Esophagus squamous epithelium (tissue), 5 donors: ENCODE measurements around the gene FOXB1. TPM values are rescaled to one million over a fixed set of nuclear protein-coding genes. Genes with fewer than 3 reads are reported as not detected.

Source experiments
- DNase-seq: peaks from one replicate; lab custom pipeline; 2025; lab: John Stamatoyannopoulos, UW
- H3K27ac ChIP-seq, 4 donors: fragments of 200-600 bp; sonication (generic); one replicate each; pipeline ENCODE4 v1.5.1; 2016 to 2019; ENCODE audit warnings: mild to moderate bottlenecking in 1 of 4
- H3K27me3 ChIP-seq, 4 donors: fragments of 200-600 bp; sonication (generic); 1 replicate in 3 of 4; 2 replicates in 1 of 4; pipeline versions ENCODE4 v1.5.1 to v1.6.0; 2017 to 2021; ENCODE audit warnings: antibody characterized with exemption in 1 of 4
- H3K36me3 ChIP-seq, 3 donors: fragments of 200-600 bp; sonication (generic); one replicate each; pipeline ENCODE4 v1.5.1; 2016 to 2019
- H3K4me1 ChIP-seq, 3 donors: fragments of 200-600 bp; sonication (generic); one replicate each; pipeline ENCODE4 v1.5.1; 2017 to 2019
- H3K4me3 ChIP-seq, 4 donors: fragments of 200-600 bp; sonication (generic); 1 replicate in 3 of 4; 2 replicates in 1 of 4; pipeline ENCODE4 v1.5.1; 2016 to 2019; ENCODE audit warnings: mild to moderate bottlenecking in 2 of 4, moderate library complexity in 1 of 4
- H3K9me3 ChIP-seq, 3 donors: fragments of 200-600 bp; sonication (generic); one replicate each; pipeline ENCODE4 v1.5.1; 2016 to 2019
- POLR2A ChIP-seq, 4 donors: fragments of 450-650 bp; IDR thresholded peaks; one replicate each; pipeline ENCODE4 v1.6.1; 2017; ENCODE audit warnings: antibody characterized with exemption in 4 of 4, mild to moderate bottlenecking in 4 of 4, moderate library complexity in 3 of 4
- WGBS, 2 donors: methylation state at CpG; one replicate each; pipeline ENCODE4 v1.1.5; 2018; 5-methylcytosine and 5-hydroxymethylcytosine counted together
- intact Hi-C: fragments of 100-400 bp; cut with DNase I; formaldehyde crosslinking; loops from one replicate; pipeline ENCODE4 v1.15.0; 2022
- total RNA-seq, 4 donors: library from RNA; depleted of rRNA; stranded (reverse); fragments of >200 nt; gene quantifications; one replicate each; pipeline ENCODE4 v1.1.0, GENCODE V29; 2016
- TF ChIP-seq, protein P1 (sequence below), 6 experiments: fragments of 450-650 bp in 4 of 6; fragments of 200-600 bp in 2 of 6; sonication (generic) in 2 of 6; IDR thresholded peaks; one replicate each; pipeline ENCODE4 v1.5.1; 2016 to 2019; ENCODE audit warnings: antibody characterized with exemption in 6 of 6, mild to moderate bottlenecking in 4 of 6, moderate library complexity in 4 of 6
- donor health status: DM: yes; HTN: yes; CAD: no.

Gene FOXB1
- not detected for total RNA-seq

DNA sequence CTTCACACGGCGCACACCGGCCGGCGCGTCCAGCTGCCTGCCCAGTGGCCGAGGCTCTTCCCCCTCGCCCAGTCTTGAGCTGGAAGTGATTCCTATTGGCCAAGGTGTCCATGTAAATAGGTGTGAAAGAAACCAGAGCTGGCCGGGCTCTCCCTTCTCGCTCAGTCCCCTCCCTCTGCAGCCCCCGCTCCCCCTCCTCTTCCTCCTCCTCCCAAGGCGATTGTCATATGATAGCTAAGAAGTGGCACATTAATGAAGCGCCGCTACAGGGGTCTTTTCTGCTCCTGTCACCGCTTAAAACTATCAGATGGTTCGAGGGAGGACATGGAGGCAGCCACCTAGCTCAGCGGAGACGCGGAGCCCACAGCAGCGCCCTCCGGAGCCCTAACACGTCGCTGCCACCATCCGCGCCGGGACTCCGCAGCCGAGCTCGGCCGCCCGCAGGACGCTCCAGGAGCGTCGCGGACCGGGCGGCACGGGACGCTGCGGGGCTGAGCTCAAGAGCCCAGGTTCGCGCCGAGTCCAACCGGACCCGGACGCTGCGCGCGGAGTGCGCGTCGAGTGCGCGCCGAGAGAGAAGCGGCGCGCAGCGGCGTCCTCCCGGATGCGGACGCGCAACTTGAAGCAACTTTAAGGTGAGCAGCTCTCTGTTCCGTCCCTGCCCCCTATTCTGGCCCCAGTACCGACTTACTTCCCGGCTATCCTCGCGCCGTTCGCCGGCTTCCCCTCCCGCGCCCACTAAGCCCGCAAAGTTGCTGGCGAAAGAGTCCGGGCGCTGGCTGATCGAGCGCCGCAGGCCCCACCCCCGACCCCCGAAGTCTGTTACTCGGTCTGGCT is at the start of gene FOXB1:
TSS of gene FOXB1 (plus strand) at position 303 of the 837 bp plus-strand sequence. CDS start 653 bp downstream, outside the sequence.
- DNase-seq: no peak
- Histone ChIP-seq H3K27me3 (peaks cover 27 to 100% (median 73%) of the 10 kb centered on the region in 4 donors), H3K4me3 (peak within 1 kb of the TSS in 3 of 4 donors; percentile 3 to 71 (median 54)), H3K9me3 (no peaks in the 10 kb centered on the region), H3K27ac (no peak within 1 kb of the TSS), H3K4me1 (peaks cover 24 to 49% (median 27%) of the 10 kb centered on the region in 3 donors), H3K36me3 (no peaks in the 10 kb centered on the region)
- 4 to 5% methylated on average over 27 to 28 of the region's 84 CpGs for WGBS, 2 donors
- intact Hi-C loops: no loop called here
- TF ChIP-seq, protein P1, sequence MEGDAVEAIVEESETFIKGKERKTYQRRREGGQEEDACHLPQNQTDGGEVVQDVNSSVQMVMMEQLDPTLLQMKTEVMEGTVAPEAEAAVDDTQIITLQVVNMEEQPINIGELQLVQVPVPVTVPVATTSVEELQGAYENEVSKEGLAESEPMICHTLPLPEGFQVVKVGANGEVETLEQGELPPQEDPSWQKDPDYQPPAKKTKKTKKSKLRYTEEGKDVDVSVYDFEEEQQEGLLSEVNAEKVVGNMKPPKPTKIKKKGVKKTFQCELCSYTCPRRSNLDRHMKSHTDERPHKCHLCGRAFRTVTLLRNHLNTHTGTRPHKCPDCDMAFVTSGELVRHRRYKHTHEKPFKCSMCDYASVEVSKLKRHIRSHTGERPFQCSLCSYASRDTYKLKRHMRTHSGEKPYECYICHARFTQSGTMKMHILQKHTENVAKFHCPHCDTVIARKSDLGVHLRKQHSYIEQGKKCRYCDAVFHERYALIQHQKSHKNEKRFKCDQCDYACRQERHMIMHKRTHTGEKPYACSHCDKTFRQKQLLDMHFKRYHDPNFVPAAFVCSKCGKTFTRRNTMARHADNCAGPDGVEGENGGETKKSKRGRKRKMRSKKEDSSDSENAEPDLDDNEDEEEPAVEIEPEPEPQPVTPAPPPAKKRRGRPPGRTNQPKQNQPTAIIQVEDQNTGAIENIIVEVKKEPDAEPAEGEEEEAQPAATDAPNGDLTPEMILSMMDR (IDR thresholded peaks at IDR 0.05): no peak

GRCh38 chr15:59958288-59958687 is 45.8 kb upstream of the FOXB1 start:
- Histone ChIP-seq H3K36me3 (no peaks in the 10 kb centered on the region), H3K4me3 (no peak overlapping the region), H3K27me3 (peaks cover 0 to 47% (median 0%) of the 10 kb centered on the region in 4 donors), H3K9me3 (peaks cover 0 to 33% (median 22%) of the 10 kb centered on the region in 3 donors), H3K27ac (no peak overlapping the region), H3K4me1 (peaks cover 0 to under 1% (median 0%) of the 10 kb centered on the region in 3 donors)
- intact Hi-C loops: no loop called here
- DNase-seq: no peak
- TF ChIP-seq, protein P1 (IDR thresholded peaks at IDR 0.05): no peak
- no peak for TF ChIP-seq POLR2A (IDR thresholded peaks at IDR 0.05)

DNA sequence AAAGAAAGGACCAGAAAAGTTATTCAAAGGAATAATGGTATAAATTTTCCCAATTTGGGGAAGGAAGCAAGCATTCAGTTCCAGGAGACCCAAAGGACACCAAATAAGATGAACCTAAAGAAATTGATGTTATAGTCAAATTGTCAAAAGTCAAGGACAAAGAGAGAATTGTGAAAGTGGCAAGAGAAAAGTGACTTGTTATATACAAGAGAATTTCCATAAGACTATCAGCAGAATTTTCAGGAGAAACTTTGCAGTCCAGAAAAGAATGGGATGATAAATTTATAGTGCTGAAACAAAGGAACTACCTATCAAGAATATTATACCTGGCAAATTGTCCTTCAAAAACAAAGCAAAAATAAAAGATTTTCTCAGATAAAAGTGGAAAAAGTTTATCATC is 43.8 kb upstream of the FOXB1 start:
- no peak for DNase-seq
- Histone ChIP-seq H3K36me3 (no peaks in the 10 kb centered on the region), H3K27me3 (peaks cover 0 to 43% (median 0%) of the 10 kb centered on the region in 4 donors), H3K4me3 (no peak overlapping the region), H3K27ac (no peak overlapping the region), H3K4me1 (no peaks in the 10 kb centered on the region), H3K9me3 (peaks cover 0 to 39% (median 22%) of the 10 kb centered on the region in 3 donors)
- intact Hi-C loops: no loop called here
- TF ChIP-seq, protein P1 (IDR thresholded peaks at IDR 0.05): no peak
- no peak for TF ChIP-seq POLR2A (IDR thresholded peaks at IDR 0.05)

DNA sequence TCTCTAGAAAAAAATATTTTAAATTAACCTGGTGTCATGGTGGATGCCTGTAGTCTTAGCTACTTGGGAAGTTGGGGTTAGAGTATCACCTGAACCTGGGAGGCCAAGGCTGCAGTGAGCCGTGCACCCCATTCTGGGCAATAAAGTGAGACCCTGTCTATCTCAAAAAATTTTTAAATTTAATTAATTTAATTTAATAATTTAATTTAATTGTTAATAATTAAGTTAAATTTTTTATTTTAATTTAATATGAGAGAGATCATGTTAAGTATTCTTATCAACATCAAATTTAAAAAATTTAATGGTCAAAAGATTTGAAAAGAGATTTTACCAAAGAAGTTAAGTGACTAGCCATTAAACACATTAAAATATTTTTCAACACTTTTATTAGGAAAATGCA is 40.8 kb upstream of the FOXB1 start:
- no peaks in the 10 kb centered on the region for H3K4me1 ChIP-seq
- no peak for TF ChIP-seq POLR2A (IDR thresholded peaks at IDR 0.05)
- TF ChIP-seq, protein P1 (IDR thresholded peaks at IDR 0.05): no peak
- no peak overlapping the region for H3K4me3 ChIP-seq
- no peak for DNase-seq
- H3K27ac ChIP-seq: no peak overlapping the region
- intact Hi-C loops: no loop called here
- peaks cover 0 to 32% (median 0%) of the 10 kb centered on the region in 4 donors for H3K27me3 ChIP-seq
- H3K9me3 ChIP-seq: peaks cover 0 to 39% (median 17%) of the 10 kb centered on the region in 3 donors
- H3K36me3 ChIP-seq: no peaks in the 10 kb centered on the region
- 86 to 100% methylated on average over 1 of the region's 1 CpG for WGBS, 2 donors

DNA sequence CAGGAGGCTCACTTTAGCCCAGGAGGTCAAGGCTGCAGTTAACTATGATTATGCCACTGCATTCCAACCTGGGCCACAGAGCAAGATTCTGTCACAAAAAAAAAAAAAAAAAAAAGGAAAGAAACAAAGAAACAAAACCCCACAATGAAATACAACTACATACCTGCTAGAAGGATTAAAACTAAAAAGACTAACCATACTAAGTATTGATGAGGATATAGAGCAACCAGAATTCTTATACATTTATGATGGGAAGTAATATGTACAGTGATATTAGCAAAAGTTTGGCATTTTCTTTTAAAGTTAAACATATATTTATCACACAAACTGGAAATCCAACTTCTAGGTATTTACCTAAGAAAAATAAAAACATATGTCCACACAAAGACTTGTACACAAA is 40.2 kb upstream of the FOXB1 start:
- no peak for DNase-seq
- H3K9me3 ChIP-seq: peaks cover 0 to 39% (median 16%) of the 10 kb centered on the region in 3 donors
- H3K4me1 ChIP-seq: no peaks in the 10 kb centered on the region
- no peak overlapping the region for H3K27ac ChIP-seq
- intact Hi-C loops: no loop called here
- H3K36me3 ChIP-seq: no peaks in the 10 kb centered on the region
- H3K4me3 ChIP-seq: no peak overlapping the region
- TF ChIP-seq, protein P1 (IDR thresholded peaks at IDR 0.05): no peak
- TF ChIP-seq POLR2A (IDR thresholded peaks at IDR 0.05): no peak
- H3K27me3 ChIP-seq: peaks cover 0 to 35% (median 0%) of the 10 kb centered on the region in 4 donors
